ENCODE data around the gene EPM2A.

Gene EPM2A

GRCh38 chr6:145588981-145589380 lies 146.3 kb downstream of the EPM2A start:
- DNase-seq: no peak

- DNase-seq: no peak
Measured at GRCh38 chr6:145587334-145587733, 148.0 kb downstream of the EPM2A start.

- DNase-seq: no peak
Measured at GRCh38 chr6:145583753-145584152, 151.6 kb downstream of the EPM2A start.

Data from stimulated activated CD4-positive, alpha-beta T cell treated with anti-CD3 and anti-CD28 coated beads, Interleukin-4, amount 100 ng/mL, for 24 hours (primary cell).